SK-N-MC (cell line): ENCODE measurements around the gene UFSP1.
"Not testable (repeated sequence)": the region's sequence is repeated elsewhere in the genome, so short reads cannot be mapped to it uniquely, and the experiment has no call there.

Experiments used
- EZH2 ChIP-seq: fragments of 200-600 bp; sonication (generic); IDR thresholded peaks from one replicate; pipeline ENCODE4 v1.6.1; 2017; ENCODE audit warnings: antibody characterized with exemption
- POLR2AphosphoS5 ChIP-seq: IDR thresholded peaks from 2 replicates; pipeline ENCODE4 v1.6.1; 2012; ENCODE audit warnings: mild to moderate bottlenecking, low read depth, low read length, borderline replicate concordance

GRCh38 chr7:100923616-100924015 lies 34.1 kb upstream of the UFSP1 start:
- not testable (repeated sequence) for TF ChIP-seq EZH2, POLR2AphosphoS5
